ENCODE results near the gene CCDC187. TPM values are rescaled to one million over a fixed set of nuclear protein-coding genes. Genes with fewer than 3 reads are reported as not detected.

CCDC187 gene
- polyA plus RNA-seq, 1 donor from 2014 or later = not detected

DNA sequence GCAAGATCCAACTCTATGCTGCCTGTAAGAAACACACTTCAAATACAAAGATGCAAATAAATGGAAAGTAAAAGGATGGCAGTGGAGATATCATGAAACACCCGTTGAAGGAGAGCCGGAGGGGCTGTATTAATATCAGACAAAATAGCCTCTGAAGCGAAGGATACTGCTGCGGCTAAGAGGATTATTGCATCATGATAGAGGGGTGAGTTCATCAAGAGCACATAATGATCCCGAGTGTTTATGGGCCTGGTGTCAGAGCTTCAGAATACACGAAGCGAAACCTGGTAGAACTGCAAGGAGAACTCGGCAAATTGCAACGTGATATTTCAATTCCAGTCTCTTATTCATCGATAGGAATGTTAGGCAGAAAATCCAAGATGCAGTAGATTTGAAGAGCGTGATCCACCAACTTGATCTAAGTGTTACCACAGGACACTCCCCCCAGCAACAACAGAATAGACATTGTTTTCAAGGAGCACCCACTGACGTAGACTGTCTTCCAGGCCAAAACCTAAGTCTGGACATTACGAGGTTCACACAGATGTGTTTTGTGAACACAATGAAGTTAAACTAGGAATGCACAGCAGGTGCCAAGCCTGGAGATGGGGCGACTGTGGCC, 30.5 kb downstream of the CCDC187 start:
- Histone ChIP-seq H3K4me3 (ENCODE audit: low read length) (no peak overlapping the region), H3F3A (ENCODE audit: insufficient read depth, low read length, poor library complexity, severe bottlenecking) (no peaks in the 10 kb centered on the region), H3K79me2 (replicated peaks; ENCODE audit: insufficient read depth, low read length) (no peaks in the 10 kb centered on the region), H3K4me2 (ENCODE audit: low read length) (no peak overlapping the region), H4K20me1 (ENCODE audit: insufficient read depth) (no peaks in the 10 kb centered on the region), H2AFZ (ENCODE audit: low read depth, low read length) (no peak overlapping the region), H3K9ac (ENCODE audit: low read length) (no peak overlapping the region), H3K36me3 (ENCODE audit: insufficient read depth, low read length) (no peaks in the 10 kb centered on the region), H3K27me3 (ENCODE audit: insufficient read depth, low read depth, low read length) (no peaks in the 10 kb centered on the region), H3K27ac (ENCODE audit: low read length) (no peak overlapping the region), H3K9me2 (ENCODE audit: insufficient read depth, low read length) (no peaks in the 10 kb centered on the region), H3K9me3 (ENCODE audit: low read length) (no peaks in the 10 kb centered on the region)
- no peak for TF ChIP-seq TAF1 (IDR thresholded peaks at IDR 0.05; ENCODE audit: low read depth)
- no peak for TF ChIP-seq EP300 (conservative IDR thresholded peaks at IDR 0.05; ENCODE audit: poor library complexity, severe bottlenecking)
- TF ChIP-seq, protein P1, sequence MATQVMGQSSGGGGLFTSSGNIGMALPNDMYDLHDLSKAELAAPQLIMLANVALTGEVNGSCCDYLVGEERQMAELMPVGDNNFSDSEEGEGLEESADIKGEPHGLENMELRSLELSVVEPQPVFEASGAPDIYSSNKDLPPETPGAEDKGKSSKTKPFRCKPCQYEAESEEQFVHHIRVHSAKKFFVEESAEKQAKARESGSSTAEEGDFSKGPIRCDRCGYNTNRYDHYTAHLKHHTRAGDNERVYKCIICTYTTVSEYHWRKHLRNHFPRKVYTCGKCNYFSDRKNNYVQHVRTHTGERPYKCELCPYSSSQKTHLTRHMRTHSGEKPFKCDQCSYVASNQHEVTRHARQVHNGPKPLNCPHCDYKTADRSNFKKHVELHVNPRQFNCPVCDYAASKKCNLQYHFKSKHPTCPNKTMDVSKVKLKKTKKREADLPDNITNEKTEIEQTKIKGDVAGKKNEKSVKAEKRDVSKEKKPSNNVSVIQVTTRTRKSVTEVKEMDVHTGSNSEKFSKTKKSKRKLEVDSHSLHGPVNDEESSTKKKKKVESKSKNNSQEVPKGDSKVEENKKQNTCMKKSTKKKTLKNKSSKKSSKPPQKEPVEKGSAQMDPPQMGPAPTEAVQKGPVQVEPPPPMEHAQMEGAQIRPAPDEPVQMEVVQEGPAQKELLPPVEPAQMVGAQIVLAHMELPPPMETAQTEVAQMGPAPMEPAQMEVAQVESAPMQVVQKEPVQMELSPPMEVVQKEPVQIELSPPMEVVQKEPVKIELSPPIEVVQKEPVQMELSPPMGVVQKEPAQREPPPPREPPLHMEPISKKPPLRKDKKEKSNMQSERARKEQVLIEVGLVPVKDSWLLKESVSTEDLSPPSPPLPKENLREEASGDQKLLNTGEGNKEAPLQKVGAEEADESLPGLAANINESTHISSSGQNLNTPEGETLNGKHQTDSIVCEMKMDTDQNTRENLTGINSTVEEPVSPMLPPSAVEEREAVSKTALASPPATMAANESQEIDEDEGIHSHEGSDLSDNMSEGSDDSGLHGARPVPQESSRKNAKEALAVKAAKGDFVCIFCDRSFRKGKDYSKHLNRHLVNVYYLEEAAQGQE (IDR thresholded peaks at IDR 0.05; ENCODE audit: borderline replicate concordance) = no peak
- no peak for TF ChIP-seq RAD21 (conservative IDR thresholded peaks at IDR 0.05)
- TF ChIP-seq EZH2 (IDR thresholded peaks at IDR 0.05; ENCODE audit: borderline replicate concordance, insufficient read depth, low read length, poor library complexity, severe bottlenecking) = no peak
- no peak for TF ChIP-seq POLR2AphosphoS5 (IDR thresholded peaks at IDR 0.05)
- TF ChIP-seq MXI1 (conservative IDR thresholded peaks at IDR 0.05; ENCODE audit: poor library complexity, severe bottlenecking) = no peak
- no peak for TF ChIP-seq SMC3 (conservative IDR thresholded peaks at IDR 0.05; ENCODE audit: poor library complexity)
- TF ChIP-seq, protein P2, sequence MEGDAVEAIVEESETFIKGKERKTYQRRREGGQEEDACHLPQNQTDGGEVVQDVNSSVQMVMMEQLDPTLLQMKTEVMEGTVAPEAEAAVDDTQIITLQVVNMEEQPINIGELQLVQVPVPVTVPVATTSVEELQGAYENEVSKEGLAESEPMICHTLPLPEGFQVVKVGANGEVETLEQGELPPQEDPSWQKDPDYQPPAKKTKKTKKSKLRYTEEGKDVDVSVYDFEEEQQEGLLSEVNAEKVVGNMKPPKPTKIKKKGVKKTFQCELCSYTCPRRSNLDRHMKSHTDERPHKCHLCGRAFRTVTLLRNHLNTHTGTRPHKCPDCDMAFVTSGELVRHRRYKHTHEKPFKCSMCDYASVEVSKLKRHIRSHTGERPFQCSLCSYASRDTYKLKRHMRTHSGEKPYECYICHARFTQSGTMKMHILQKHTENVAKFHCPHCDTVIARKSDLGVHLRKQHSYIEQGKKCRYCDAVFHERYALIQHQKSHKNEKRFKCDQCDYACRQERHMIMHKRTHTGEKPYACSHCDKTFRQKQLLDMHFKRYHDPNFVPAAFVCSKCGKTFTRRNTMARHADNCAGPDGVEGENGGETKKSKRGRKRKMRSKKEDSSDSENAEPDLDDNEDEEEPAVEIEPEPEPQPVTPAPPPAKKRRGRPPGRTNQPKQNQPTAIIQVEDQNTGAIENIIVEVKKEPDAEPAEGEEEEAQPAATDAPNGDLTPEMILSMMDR (IDR thresholded peaks at IDR 0.05; ENCODE audit: poor library complexity, severe bottlenecking) = no peak

DNA sequence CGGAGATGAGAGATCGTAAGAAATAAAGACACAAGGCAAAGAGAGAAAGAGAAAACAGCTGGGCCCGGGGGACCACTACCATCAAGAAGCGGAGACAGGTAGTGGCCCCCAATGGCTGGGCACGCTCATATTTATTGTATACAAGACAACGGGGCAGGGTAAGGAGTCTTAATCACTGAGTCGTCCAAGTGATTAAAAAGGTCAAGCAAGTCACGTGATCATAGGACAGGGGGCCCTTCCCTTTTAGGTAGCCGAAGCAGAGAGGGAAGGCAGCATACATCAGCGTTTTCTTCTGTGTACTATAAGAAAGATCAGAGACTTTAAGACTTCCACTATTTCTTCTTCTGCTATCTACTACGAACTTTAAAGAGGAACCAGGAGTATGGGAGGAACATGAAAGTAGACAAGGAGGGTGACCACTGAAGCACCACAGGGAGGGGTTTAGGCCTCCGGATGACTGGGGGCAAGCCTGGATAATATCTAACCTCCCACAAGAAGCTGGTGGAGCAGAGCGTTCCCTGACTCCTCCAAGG, 33.7 kb downstream of the CCDC187 start:
- H2AFZ ChIP-seq (ENCODE audit: low read depth, low read length) = no peak overlapping the region
- no peak overlapping the region for H3K9ac ChIP-seq (ENCODE audit: low read length)
- H3K36me3 ChIP-seq (ENCODE audit: insufficient read depth, low read length) = no peaks in the 10 kb centered on the region
- H3K79me2 ChIP-seq (replicated peaks; ENCODE audit: insufficient read depth, low read length) = no peaks in the 10 kb centered on the region
- TF ChIP-seq SMC3 (conservative IDR thresholded peaks at IDR 0.05; ENCODE audit: poor library complexity) = no peak
- TF ChIP-seq TAF1 (IDR thresholded peaks at IDR 0.05; ENCODE audit: low read depth) = no peak
- TF ChIP-seq, protein P2 (IDR thresholded peaks at IDR 0.05; ENCODE audit: poor library complexity, severe bottlenecking) = no peak
- no peak for TF ChIP-seq MXI1 (conservative IDR thresholded peaks at IDR 0.05; ENCODE audit: poor library complexity, severe bottlenecking)
- TF ChIP-seq EP300 (conservative IDR thresholded peaks at IDR 0.05; ENCODE audit: poor library complexity, severe bottlenecking) = no peak
- H3K9me3 ChIP-seq (ENCODE audit: low read length) = no peaks in the 10 kb centered on the region
- H3K4me3 ChIP-seq (ENCODE audit: low read length) = no peak overlapping the region
- no peaks in the 10 kb centered on the region for H3K27me3 ChIP-seq (ENCODE audit: insufficient read depth, low read depth, low read length)
- no peak overlapping the region for H3K27ac ChIP-seq (ENCODE audit: low read length)
- H3K4me2 ChIP-seq (ENCODE audit: low read length) = no peak overlapping the region
- no peaks in the 10 kb centered on the region for H4K20me1 ChIP-seq (ENCODE audit: insufficient read depth)
- H3F3A ChIP-seq (ENCODE audit: insufficient read depth, low read length, poor library complexity, severe bottlenecking) = no peaks in the 10 kb centered on the region
- no peaks in the 10 kb centered on the region for H3K9me2 ChIP-seq (ENCODE audit: insufficient read depth, low read length)

All from neural cell (in vitro differentiated cells).